ENCODE measurements around the gene HRG.
"Not testable (repeated sequence)": the region's sequence is repeated elsewhere in the genome, so short reads cannot be mapped to it uniquely, and the experiment has no call there.

HRG gene, protein sequence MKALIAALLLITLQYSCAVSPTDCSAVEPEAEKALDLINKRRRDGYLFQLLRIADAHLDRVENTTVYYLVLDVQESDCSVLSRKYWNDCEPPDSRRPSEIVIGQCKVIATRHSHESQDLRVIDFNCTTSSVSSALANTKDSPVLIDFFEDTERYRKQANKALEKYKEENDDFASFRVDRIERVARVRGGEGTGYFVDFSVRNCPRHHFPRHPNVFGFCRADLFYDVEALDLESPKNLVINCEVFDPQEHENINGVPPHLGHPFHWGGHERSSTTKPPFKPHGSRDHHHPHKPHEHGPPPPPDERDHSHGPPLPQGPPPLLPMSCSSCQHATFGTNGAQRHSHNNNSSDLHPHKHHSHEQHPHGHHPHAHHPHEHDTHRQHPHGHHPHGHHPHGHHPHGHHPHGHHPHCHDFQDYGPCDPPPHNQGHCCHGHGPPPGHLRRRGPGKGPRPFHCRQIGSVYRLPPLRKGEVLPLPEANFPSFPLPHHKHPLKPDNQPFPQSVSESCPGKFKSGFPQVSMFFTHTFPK

GRCh38 chr3:186665625-186666188 lies at the start of gene HRG:
Gene HRG (plus strand): TSS chr3:186666014. CDS start chr3:186666032, 18 bp downstream.
- DNase-seq = no peak

GRCh38 chr3:186616299-186616617 lies 49.6 kb upstream of the HRG start:
- no peak for DNase-seq

GRCh38 chr3:186617036-186617946 lies 48.5 kb upstream of the HRG start:
- peak; percentile 92 for DNase-seq

DNA sequence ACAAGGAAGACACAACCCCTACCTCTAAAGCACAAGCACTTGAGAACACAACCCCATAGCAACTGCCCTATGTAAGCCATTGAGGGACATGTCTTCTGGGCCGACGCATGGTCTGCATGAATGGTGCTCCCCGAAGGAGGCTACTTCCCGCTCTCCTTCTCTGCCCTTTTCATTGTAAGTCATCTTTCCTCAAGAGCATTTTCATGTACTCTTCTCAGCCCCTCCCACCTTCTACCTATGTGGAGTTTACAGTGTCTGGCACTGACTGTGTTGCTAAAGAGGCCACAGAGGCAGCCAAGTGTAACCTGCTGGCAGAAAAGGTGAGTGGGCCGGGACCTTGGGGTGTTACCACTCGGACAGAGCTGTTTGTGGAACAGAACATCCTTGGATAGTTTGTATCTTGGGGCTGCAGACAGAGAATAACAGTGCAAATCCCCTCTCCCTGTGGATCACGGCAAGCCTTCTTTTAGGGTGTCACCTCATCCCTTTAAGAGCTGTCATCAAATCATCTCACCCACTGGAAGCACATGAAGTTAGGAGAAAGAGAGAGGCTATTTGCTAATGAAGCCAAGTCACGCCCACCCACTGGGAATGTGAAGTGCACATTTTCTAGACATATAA lies 47.4 kb upstream of the HRG start:
- no peak for DNase-seq

DNA sequence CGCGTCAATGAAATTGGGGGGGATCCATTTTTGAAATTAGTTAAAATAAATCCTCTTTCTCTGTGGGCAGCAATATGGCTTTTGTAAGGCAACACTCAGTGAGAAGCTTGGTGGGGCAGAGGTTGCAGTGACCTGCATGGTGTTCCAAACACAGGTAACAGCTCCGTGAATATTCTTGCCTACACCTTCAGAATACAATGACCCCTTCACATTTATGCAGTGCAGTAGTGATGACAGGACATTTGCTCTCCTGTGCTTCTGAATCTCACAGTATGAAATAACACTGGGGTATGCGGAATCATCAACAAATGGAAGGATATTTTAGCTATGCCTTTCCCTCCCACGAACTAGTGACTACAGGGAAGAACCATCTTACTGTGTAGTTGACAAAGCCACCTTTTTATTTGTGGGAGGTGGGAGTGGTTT lies 46.0 kb upstream of the HRG start:
- DNase-seq = no peak

GRCh38 chr3:186620213-186621092 lies 45.4 kb upstream of the HRG start:
- no peak for DNase-seq

- DNase-seq = no peak
Measured at GRCh38 chr3:186621894-186622650, 43.7 kb upstream of the HRG start.

DNA sequence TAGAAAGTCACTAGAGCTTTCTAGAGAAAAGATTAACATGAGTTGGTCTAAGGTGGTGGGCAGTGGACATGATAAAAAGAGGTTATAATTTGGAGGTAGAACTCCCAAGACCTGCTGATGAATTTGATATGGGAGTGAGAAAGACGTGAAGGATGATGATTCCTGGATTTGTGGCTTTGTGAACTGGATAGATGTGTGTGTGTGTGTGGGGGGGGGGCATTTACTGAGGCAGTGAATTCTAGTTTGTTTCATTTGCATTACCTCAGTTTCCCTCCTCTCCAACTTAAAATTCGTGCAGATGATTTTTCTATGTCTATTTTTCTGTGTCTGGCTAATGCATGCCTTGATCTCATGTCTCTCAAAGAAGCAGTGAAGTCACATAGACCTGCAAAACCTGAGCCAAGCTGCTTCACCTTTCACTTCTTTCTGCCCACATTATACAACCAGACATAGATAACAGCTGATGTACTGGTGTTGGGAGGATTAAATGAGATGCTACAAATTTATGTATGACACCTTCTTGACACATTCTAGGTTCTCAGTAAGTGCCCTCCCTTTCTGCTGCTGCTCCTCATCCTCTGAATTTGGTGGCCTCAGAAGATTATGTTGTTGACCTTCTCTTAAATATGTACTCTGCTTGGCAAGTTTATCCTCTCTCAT lies 43.0 kb upstream of the HRG start:
- DNase-seq = no peak

DNA sequence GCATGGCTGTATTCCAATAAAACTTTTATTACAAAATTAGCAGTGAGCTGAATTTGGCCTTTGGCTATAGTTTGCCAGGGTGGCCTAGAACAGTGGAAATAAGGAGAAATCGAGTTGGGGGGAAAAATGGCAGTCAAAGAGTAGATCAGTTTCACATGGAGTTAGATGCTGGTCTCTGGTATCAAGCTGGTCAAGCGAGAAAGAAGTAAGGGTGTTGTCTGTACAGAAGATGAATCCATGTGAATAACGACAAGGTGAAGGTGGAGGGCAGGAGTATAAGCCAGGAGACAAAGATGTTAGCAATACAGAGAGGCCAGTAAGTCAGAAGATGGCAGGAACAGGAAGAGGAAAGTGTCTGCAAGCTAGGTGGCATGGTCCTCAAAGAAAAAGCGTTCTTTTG lies 41.2 kb upstream of the HRG start:
- no peak for DNase-seq

GRCh38 chr3:186625600-186626042 lies 40.2 kb upstream of the HRG start:
- no peak for DNase-seq

DNA sequence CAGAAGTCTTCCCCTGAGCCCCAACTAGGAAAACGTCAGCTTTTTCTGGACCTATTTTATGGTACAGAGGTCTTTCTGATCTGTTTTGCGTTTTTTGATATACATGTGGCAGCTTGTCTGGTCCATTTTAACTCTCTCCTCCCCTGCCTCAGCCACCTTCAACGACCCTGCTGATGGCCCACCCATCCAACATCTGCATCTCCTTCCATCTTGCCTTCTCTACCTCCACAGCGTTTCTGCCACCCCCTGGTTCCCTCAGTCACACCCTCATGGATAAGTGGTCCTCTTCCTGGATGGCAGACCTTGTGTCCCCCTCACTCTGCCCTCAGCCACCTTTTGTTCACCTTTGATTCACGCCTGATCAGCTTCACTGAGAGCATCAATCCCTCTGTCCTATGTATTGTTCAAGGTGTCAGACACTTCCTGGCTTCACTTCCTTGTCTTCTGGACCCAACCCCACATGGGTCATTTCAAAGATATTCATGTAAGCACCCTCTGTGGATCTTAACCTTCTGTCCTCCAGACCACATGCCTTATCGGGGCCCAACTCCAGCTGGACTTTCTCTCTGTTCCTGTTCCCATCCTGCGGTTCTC lies 39.5 kb upstream of the HRG start:
- DNase-seq = no peak

DNA sequence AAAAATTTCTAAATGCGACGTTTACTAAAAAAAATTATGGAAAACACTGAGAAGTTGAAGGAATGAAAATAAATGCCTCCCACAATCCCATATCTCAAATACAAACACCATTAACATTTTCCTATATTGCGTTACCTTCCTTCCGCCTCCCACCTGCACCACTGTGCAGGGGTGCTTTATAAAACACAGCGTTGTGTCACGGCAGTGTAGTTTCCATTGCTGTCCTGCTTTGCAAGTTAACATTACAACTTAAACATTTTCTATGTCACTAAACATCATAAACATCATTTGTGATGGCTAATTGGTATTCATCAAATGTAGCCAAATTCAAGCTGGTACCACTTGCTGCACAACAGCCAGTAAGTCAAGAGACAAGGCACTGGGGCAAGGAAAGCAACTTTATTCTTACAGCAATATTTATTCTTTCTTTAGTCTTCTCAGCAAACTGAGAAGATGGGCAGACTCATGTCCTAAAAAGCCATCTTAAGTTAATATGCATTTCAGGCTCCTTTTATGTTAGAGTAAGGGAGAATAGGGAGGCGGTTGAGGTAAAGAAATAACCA lies 37.9 kb upstream of the HRG start:
- DNase-seq = no peak

- DNase-seq = no peak
Measured at GRCh38 chr3:186628756-186629155, 37.1 kb upstream of the HRG start.

- no peak for DNase-seq
Measured at GRCh38 chr3:186630950-186631641, 34.7 kb upstream of the HRG start.

GRCh38 chr3:186633481-186633880 lies 32.3 kb upstream of the HRG start:
- DNase-seq = no peak

DNA sequence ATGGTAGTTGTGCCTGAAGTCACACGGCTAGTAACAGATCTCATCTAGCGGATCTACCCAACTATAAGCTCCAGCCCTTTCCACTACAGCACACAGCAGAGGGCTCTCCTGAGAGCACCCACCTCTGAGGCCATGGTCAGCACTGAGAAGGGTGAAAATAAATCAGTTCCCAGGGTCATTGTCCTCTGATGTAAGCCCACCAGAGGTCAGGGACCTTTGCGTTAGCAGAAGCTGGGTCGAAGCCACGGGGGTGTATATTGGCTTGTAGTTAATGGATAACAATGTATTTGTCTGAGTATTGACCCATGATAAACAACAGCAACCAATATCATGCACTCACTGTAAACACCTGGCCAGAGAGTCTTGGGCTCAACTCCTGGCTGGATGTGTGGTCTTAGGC lies 31.6 kb upstream of the HRG start:
- not testable (repeated sequence) for DNase-seq

DNA sequence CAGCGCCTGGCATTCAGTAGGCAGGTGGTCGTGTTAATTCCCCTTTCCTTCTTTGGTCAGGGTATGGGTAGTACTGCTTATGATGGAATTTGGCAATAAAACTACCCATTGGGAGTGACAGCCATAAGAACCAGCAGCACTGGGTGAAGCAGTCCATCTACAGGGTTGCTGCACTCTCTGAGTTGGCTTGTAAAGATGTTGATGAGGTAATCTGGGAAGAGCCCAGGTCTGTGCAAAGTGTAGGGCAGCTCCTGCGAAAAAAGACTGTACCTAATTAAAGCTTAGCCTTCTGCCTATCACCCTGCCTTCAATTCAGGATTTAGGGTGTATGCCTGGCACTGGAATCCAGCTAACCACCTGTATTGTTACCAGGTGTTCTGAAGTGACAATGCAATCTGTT lies 30.3 kb upstream of the HRG start:
- no peak for DNase-seq

DNA sequence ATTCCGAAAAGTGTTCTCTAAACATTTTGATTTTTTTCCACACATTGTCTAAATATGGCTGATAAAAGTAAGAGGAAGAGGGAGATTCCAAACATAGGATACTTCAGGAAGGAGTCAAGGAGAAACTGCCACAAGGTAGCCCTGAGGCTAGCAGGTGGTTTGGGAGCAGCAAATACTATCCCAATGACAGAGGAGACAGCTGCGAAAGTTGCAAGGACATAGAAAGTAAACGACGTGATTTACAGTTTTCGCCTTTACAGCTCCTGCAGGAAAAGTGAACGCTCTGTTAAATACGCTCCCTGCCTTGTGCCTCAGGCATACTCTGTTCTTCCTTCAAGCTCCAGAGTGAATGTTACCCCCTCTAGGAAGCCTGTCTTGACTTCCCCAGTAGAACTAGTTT lies 29.3 kb upstream of the HRG start:
- no peak for DNase-seq

- no peak for DNase-seq
Measured at GRCh38 chr3:186637686-186638085, 28.1 kb upstream of the HRG start.
